ENCODE results near the gene SUCO.

- TF ChIP-seq CTCF (IDR thresholded peaks at IDR 0.05) (no peak), POLR2A (IDR thresholded peaks at IDR 0.05) (no peak)
These were observed 95.5 kb downstream of the SUCO start for GRCh38 chr1:172628401-172628800.
